ENCODE data around the gene SPPL3.

DNA sequence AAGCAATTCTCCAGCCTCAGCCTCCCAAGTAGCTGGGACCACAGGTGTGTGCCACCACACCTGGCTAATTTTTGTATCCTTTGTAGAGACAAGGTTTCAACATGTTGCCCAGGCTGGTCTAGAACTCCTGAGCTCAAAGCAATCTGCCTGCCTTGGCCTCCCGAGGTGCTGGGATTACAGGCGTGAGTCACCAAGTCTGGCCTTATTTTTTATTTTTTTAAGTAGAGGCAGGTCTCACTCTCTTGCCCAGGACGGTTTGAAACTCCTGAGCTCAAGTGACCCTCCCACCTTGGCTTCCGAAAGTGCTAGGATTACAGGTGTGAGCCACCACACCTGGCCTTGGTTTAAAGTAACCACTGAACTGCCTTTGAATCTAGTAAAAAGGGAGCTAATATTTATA lies 56.8 kb downstream of the SPPL3 start:
- TF ChIP-seq TAF1 (IDR thresholded peaks at IDR 0.05; ENCODE audit: low read depth) (no peak), RAD21 (IDR thresholded peaks at IDR 0.05; ENCODE audit: low read depth) (no peak), CEBPB (IDR thresholded peaks at IDR 0.05) (no peak), YY1 (IDR thresholded peaks at IDR 0.05; ENCODE audit: low read depth) (no peak), CREB1 (IDR thresholded peaks at IDR 0.05; ENCODE audit: low read depth) (no peak), EP300 (IDR thresholded peaks at IDR 0.05; ENCODE audit: borderline replicate concordance) (no peak), TEAD4 (IDR thresholded peaks at IDR 0.05) (no peak), FOXM1 (IDR thresholded peaks at IDR 0.05; ENCODE audit: borderline replicate concordance, low read depth) (no peak), EGR1 (IDR thresholded peaks at IDR 0.05) (no peak), ZBTB7A (IDR thresholded peaks at IDR 0.05; ENCODE audit: low read depth) (no peak), TCF12 (IDR thresholded peaks at IDR 0.05; ENCODE audit: low read depth) (no peak)
- TF ChIP-seq, protein P1, sequence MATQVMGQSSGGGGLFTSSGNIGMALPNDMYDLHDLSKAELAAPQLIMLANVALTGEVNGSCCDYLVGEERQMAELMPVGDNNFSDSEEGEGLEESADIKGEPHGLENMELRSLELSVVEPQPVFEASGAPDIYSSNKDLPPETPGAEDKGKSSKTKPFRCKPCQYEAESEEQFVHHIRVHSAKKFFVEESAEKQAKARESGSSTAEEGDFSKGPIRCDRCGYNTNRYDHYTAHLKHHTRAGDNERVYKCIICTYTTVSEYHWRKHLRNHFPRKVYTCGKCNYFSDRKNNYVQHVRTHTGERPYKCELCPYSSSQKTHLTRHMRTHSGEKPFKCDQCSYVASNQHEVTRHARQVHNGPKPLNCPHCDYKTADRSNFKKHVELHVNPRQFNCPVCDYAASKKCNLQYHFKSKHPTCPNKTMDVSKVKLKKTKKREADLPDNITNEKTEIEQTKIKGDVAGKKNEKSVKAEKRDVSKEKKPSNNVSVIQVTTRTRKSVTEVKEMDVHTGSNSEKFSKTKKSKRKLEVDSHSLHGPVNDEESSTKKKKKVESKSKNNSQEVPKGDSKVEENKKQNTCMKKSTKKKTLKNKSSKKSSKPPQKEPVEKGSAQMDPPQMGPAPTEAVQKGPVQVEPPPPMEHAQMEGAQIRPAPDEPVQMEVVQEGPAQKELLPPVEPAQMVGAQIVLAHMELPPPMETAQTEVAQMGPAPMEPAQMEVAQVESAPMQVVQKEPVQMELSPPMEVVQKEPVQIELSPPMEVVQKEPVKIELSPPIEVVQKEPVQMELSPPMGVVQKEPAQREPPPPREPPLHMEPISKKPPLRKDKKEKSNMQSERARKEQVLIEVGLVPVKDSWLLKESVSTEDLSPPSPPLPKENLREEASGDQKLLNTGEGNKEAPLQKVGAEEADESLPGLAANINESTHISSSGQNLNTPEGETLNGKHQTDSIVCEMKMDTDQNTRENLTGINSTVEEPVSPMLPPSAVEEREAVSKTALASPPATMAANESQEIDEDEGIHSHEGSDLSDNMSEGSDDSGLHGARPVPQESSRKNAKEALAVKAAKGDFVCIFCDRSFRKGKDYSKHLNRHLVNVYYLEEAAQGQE (IDR thresholded peaks at IDR 0.05; ENCODE audit: low read depth), result no peak
- TF ChIP-seq, protein P2, sequence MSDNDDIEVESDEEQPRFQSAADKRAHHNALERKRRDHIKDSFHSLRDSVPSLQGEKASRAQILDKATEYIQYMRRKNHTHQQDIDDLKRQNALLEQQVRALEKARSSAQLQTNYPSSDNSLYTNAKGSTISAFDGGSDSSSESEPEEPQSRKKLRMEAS (IDR thresholded peaks at IDR 0.05), result no peak
- TF ChIP-seq, protein P3, sequence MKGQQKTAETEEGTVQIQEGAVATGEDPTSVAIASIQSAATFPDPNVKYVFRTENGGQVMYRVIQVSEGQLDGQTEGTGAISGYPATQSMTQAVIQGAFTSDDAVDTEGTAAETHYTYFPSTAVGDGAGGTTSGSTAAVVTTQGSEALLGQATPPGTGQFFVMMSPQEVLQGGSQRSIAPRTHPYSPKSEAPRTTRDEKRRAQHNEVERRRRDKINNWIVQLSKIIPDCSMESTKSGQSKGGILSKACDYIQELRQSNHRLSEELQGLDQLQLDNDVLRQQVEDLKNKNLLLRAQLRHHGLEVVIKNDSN (IDR thresholded peaks at IDR 0.05), result no peak
